ENCODE data around the gene ADRM1.

DNA sequence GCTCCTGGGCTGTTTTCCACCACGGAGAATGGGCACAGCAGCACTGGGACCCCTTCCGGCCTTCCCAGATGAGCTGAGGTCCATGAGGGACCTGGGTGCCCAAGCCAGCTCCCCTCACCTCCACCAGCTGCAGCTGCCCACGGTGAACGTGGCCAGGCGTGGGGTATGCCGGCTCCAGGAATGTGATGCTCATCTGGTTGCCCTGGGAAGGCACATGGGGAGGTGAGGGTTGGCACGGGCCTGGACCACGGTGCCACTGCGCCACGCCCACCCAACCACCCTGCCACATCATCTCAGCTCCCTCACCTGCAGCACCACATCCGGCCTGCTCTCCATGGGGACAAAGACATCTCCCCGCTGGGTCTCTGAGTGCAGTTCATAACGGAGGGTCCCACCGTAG, 23.8 kb downstream of the ADRM1 start:
- TF ChIP-seq, protein P1, sequence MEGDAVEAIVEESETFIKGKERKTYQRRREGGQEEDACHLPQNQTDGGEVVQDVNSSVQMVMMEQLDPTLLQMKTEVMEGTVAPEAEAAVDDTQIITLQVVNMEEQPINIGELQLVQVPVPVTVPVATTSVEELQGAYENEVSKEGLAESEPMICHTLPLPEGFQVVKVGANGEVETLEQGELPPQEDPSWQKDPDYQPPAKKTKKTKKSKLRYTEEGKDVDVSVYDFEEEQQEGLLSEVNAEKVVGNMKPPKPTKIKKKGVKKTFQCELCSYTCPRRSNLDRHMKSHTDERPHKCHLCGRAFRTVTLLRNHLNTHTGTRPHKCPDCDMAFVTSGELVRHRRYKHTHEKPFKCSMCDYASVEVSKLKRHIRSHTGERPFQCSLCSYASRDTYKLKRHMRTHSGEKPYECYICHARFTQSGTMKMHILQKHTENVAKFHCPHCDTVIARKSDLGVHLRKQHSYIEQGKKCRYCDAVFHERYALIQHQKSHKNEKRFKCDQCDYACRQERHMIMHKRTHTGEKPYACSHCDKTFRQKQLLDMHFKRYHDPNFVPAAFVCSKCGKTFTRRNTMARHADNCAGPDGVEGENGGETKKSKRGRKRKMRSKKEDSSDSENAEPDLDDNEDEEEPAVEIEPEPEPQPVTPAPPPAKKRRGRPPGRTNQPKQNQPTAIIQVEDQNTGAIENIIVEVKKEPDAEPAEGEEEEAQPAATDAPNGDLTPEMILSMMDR (IDR thresholded peaks at IDR 0.05) = no peak
- no peak for TF ChIP-seq POLR2A (IDR thresholded peaks at IDR 0.05)
